Adrenal gland (tissue), 12 donors: Measurements from ENCODE around the gene NPTXR. TPM values are rescaled to one million over a fixed set of nuclear protein-coding genes. Genes with fewer than 3 reads are reported as not detected.

Experiments
- DNase-seq, 7 donors: peaks; one replicate each; pipeline ENCODE4 v3.0.0-alpha.2; 2019 to 2020
- H3K27ac ChIP-seq, 5 donors: fragments of 200-600 bp; sonication (generic) in 4 of 5; 1 replicate in 3 of 5; 2 replicates in 2 of 5; pipeline versions ENCODE4 v1.5.1 to v1.8.0; 2016 to 2020; ENCODE audit warnings: mild to moderate bottlenecking in 1 of 5
- H3K27me3 ChIP-seq: fragments of 200-600 bp; 2 replicates; pipeline ENCODE4 v1.8.0; 2021
- H3K36me3 ChIP-seq, 2 donors: fragments of 200-600 bp; replicated peaks in 1 of 2; 1 replicate in 1 of 2; 2 replicates in 1 of 2; pipeline versions ENCODE4 v1.5.1 to v1.8.0; 2018 to 2022
- H3K4me1 ChIP-seq, 2 donors: fragments of 200-600 bp; replicated peaks in 1 of 2; 1 replicate in 1 of 2; 2 replicates in 1 of 2; pipeline versions ENCODE4 v1.5.1 to v1.8.0; 2018 to 2021
- H3K4me3 ChIP-seq, 4 donors: fragments of 200-600 bp; sonication (generic) in 3 of 4; one replicate each; pipeline ENCODE4 v1.5.1; 2016 to 2018
- H3K9me3 ChIP-seq, 3 donors: fragments of 200-600 bp; sonication (generic) in 1 of 3; replicated peaks in 1 of 3; 1 replicate in 2 of 3; 2 replicates in 1 of 3; pipeline versions ENCODE4 v1.5.1 to v1.8.0; 2016 to 2021
- POLR2A ChIP-seq, 2 donors: fragments of 450-650 bp; IDR thresholded peaks; one replicate each; pipeline ENCODE4 v1.6.1; 2017; ENCODE audit warnings: antibody characterized with exemption in 2 of 2, mild to moderate bottlenecking in 2 of 2, moderate library complexity in 1 of 2
- WGBS, 4 donors: extraction: QIAGEN DNeasy Blood & Tissue Kit in 2 of 4; methylation state at CpG; one replicate each; pipeline versions ENCODE4 v1.1.5 to v1.1.7; 2013 to 2017; 5-methylcytosine and 5-hydroxymethylcytosine counted together
- intact Hi-C, 2 donors: fragments of 100-400 bp; cut with DNase I; formaldehyde crosslinking; loops; one replicate each; pipeline versions ENCODE4 v1.14.1 to v1.15.0; 2022 to 2023
- polyA plus RNA-seq, 3 donors: library from polyadenylated mRNA; stranded (reverse); fragments of 200-250 nt in 2 of 3; fragments of 350-450 nt in 1 of 3; fragmentation: Illumina TruSeq in 1 of 3; extraction: RNeasy Lipid Tissue Mini Kit (QIAGEN cat#74804) in 1 of 3; gene quantifications; one replicate each; pipeline ENCODE4 v1.2.3, GENCODE V29; 2013 to 2014
- total RNA-seq, 9 donors: library from RNA; depleted of rRNA in 4 of 9; stranded (reverse); fragments of >200 nt in 4 of 9; fragments of 120-200 nt in 1 of 9; fragmentation: NEBNext Ultra II Directional in 1 of 9; extraction: Animal tissue kit (Norgen Biotek cat#: 25700) in 1 of 9; gene quantifications; one replicate each; pipeline versions ENCODE4 v1.1.0 to v1.2.4, GENCODE V29; 2013 to 2023
- TF ChIP-seq, protein P1 (sequence below), 6 experiments: fragments of 450-650 bp in 4 of 6; fragments of 200-600 bp in 2 of 6; sonication (generic) in 1 of 6; IDR thresholded peaks; 1 replicate in 5 of 6; 2 replicates in 1 of 6; pipeline versions ENCODE4 v1.5.1 to v1.8.0; 2016 to 2021; ENCODE audit warnings: antibody characterized with exemption in 6 of 6, mild to moderate bottlenecking in 2 of 6, moderate library complexity in 1 of 6
- donor health status: healthy with polysubstance abuse.
- donor health status: Bipolar disorder and iron deficiency.
- donor health status: DM: yes; HTN: yes; CAD: no.
- donor health status: DM: no; HTN: no; CAD: no.
- donor health status: DM: no; HTN: no; CAD: no.
- donor health status: DM: yes; HTN: yes; CAD: no.

NPTXR gene
- total and polyA plus RNA-seq, 12 donors, result 1.2 to 26.9 (median 10.5) TPM

DNA sequence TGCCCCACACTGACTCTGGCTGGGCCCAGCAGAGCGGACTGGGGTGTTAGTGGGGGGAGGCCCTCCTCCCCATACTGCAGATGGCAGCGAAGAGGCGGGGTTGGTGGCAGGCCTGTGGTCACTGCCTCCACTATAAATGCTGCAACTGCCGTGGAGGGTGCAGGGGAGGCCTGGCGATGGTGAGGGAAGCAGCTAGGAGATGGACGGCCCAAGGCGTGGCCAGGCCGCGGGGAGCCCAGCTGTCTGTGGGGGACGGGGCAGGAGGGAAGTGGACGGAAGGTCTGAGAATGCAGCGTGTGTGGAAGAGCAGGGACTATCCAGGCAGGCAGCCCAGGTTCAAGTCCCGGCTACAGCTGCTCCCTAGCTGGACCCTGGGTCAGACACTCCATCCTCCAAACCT lies 68.2 kb downstream of the NPTXR start:
- no peak for TF ChIP-seq POLR2A (IDR thresholded peaks at IDR 0.05)
- TF ChIP-seq, protein P1, sequence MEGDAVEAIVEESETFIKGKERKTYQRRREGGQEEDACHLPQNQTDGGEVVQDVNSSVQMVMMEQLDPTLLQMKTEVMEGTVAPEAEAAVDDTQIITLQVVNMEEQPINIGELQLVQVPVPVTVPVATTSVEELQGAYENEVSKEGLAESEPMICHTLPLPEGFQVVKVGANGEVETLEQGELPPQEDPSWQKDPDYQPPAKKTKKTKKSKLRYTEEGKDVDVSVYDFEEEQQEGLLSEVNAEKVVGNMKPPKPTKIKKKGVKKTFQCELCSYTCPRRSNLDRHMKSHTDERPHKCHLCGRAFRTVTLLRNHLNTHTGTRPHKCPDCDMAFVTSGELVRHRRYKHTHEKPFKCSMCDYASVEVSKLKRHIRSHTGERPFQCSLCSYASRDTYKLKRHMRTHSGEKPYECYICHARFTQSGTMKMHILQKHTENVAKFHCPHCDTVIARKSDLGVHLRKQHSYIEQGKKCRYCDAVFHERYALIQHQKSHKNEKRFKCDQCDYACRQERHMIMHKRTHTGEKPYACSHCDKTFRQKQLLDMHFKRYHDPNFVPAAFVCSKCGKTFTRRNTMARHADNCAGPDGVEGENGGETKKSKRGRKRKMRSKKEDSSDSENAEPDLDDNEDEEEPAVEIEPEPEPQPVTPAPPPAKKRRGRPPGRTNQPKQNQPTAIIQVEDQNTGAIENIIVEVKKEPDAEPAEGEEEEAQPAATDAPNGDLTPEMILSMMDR (IDR thresholded peaks at IDR 0.05), result no peak

DNA sequence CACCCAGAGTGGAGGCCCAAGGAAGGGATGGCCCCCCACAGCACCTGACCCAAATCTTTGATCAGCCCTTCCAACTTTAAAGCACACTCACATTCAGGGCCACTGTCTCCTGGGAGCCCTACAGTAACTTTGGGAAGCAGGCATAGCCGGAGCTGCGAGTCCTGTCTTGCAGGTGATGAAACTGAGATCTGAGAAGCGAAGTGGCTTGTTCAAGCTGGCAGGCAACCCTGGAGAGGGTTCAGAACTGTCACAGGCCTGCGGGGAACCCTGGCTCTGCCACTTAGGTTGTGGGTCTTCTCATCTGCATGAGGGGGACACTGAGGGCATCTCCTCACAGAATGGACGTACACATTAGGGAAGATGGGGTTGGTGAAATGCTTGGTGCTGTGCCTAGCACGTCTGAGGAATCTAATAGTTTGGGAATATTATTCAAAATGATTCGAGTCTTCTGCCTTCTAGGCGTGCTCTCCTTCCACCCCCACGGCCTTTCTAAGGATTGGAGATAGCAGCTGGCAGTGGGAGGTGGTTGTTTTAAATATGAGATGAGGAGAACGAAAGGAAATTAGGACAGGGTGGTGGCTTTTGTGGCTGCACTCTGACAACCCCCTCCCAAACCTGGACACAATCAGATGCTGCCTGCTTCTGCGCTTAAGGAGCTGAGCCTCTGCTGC lies 69.2 kb downstream of the NPTXR start:
- 73 to 85% (median 82%) methylated on average over 8 to 11 of the region's 11 CpGs for WGBS, 4 donors
- intact Hi-C loops, result loop anchor here (5.0 to 10.0 kb wide), 5 partner anchors 70 to 230 kb away; partner anchors contain the start of gene NPTXR (in 1 of the 2)

More for the DNA sequence above, 68.2 kb downstream of the NPTXR start:
- Histone ChIP-seq H3K4me1 (no peaks in the 10 kb centered on the region), H3K36me3 (peaks cover 0 to under 1% of the 10 kb centered on the region in 2 donors), H3K27ac (no peak overlapping the region), H3K9me3 (no peaks in the 10 kb centered on the region), H3K27me3 (no peaks in the 10 kb centered on the region), H3K4me3 (no peak overlapping the region)
- intact Hi-C loops, result loop anchor here (10.0 kb wide), 3 partner anchors 69 to 229 kb away; partner anchors contain the start of gene NPTXR (in 1 of the 2)
- WGBS, 4 donors, result 75 to 86% (median 83%) methylated on average over 12 to 13 of the region's 13 CpGs
- no peak for DNase-seq

DNA sequence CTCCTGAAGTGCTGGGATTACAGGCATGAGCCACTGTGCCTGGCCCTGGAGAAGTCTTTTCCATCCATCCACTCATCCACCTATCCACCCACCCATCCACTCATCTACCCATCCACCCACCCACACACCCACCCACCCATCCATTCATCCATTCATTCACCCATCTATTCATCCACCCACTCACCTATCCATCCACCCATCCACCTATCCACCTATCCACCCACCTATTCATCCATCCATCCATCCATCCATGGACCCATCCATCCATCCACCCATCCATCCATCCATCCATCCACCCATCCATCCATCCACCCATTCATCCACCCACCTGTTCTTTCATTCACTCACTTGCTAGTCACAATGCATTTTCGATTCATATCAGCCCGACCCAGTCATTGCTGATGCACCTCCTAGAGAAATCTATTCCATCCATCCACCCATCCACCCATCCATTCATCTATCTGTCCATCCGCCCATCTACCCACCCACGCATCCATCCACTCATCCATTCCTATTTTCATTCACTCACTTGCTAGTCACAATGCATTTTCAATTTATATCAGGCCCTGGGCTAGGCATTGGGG lies 70.4 kb downstream of the NPTXR start:
- intact Hi-C loops, result loop anchor here (5.0 to 10.0 kb wide), 5 partner anchors 71 to 231 kb away; partner anchors contain the start of gene NPTXR (in 1 of the 2)
- Histone ChIP-seq H3K9me3 (no peaks in the 10 kb centered on the region), H3K4me1 (no peaks in the 10 kb centered on the region), H3K4me3 (no peak overlapping the region), H3K36me3 (no peaks in the 10 kb centered on the region), H3K27me3 (no peaks in the 10 kb centered on the region), H3K27ac (no peak overlapping the region)
- 93 to 95% (median 94%) methylated on average over 4 of the region's 4 CpGs for WGBS, 4 donors
- DNase-seq, result no peak
- TF ChIP-seq POLR2A (IDR thresholded peaks at IDR 0.05), result no peak
- TF ChIP-seq, protein P1 (IDR thresholded peaks at IDR 0.05), result no peak

More for the DNA sequence above, 69.2 kb downstream of the NPTXR start:
- Histone ChIP-seq H3K27ac (no peak overlapping the region), H3K36me3 (no peaks in the 10 kb centered on the region), H3K4me3 (no peak overlapping the region), H3K4me1 (no peaks in the 10 kb centered on the region), H3K27me3 (no peaks in the 10 kb centered on the region), H3K9me3 (no peaks in the 10 kb centered on the region)
- no peak for DNase-seq
- TF ChIP-seq POLR2A (IDR thresholded peaks at IDR 0.05), result no peak
- TF ChIP-seq, protein P1 (IDR thresholded peaks at IDR 0.05), result no peak

DNA sequence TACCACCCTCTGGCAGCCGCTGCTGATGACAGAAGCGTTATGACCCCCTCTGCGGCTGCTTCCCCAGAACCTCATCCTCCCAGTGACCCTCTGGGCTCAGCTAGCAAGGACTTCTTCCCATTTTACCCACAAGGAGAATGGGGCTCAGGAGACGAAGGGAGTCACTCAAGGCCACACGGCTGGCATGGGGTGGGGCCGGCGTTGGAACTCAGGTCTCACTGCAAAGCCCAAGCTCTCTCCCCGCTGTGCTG lies 71.3 kb downstream of the NPTXR start:
- no peak overlapping the region for H3K27ac ChIP-seq
- H3K9me3 ChIP-seq, result no peaks in the 10 kb centered on the region
- no peaks in the 10 kb centered on the region for H3K36me3 ChIP-seq
- no peak for DNase-seq
- intact Hi-C loops, result loop anchor here (5.0 to 10.0 kb wide), 5 partner anchors 72 to 232 kb away; partner anchors contain the start of gene NPTXR (in 1 of the 2)
- no peaks in the 10 kb centered on the region for H3K4me1 ChIP-seq
- WGBS, 4 donors, result 73 to 80% (median 76%) methylated on average over 8 of the region's 8 CpGs
- no peaks in the 10 kb centered on the region for H3K27me3 ChIP-seq
- TF ChIP-seq, protein P1 (IDR thresholded peaks at IDR 0.05), result no peak
- TF ChIP-seq POLR2A (IDR thresholded peaks at IDR 0.05), result no peak
- no peak overlapping the region for H3K4me3 ChIP-seq
